ENCODE data around the gene HOXB13.

HOXB13 gene

GRCh38 chr17:48732688-48733629, 4.4 kb upstream of the HOXB13 start:
- TF ChIP-seq CTCF (IDR thresholded peaks at IDR 0.05): no peak
- H3K27me3 ChIP-seq: peaks cover 0 to 98% of the 10 kb centered on the region in 2 donors
- intact Hi-C loops (cut with DNase I; ENCODE audit: low total_unique reads): no loop called here
- no peak overlapping the region for H3K27ac ChIP-seq
- no peak overlapping the region for H3K4me3 ChIP-seq
- peaks cover 0 to 27% (median 15%) of the 10 kb centered on the region in 4 donors for H3K4me1 ChIP-seq
- H3K9me3 ChIP-seq: no peaks in the 10 kb centered on the region
- H3K36me3 ChIP-seq: no peaks in the 10 kb centered on the region
- DNase-seq: peak in 1 of 2 donors; percentile 53

DNA sequence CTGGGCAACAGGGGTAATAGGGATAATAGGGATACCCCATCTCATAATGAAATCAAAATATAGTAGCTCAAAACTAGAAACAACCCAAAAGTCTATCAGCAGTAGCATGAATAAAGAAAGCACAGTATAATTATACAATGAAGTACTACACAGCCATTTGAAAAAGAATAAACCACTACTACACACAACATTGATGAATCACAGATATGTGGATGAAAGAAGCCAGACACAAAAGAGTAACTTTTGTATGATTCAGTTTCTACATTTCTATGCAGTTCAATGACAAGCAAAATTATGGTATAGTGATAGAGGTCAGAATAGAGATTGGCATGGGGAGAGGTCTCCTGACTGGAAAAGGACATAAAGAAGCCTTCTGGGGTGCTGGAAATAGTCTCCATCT, 2.8 kb upstream of the HOXB13 start:
- no peak for TF ChIP-seq CTCF (IDR thresholded peaks at IDR 0.05)
- Histone ChIP-seq H3K4me3 (no peak overlapping the region), H3K27me3 (peaks cover 2 to 100% of the 10 kb centered on the region in 2 donors), H3K36me3 (no peaks in the 10 kb centered on the region), H3K27ac (no peak overlapping the region), H3K9me3 (no peaks in the 10 kb centered on the region), H3K4me1 (peaks cover 0 to 27% (median 15%) of the 10 kb centered on the region in 4 donors)
- intact Hi-C loops (cut with DNase I; ENCODE audit: low total_unique reads): no loop called here
- no peak for DNase-seq

- Histone ChIP-seq H3K27me3 (peaks cover 2 to 100% of the 10 kb centered on the region in 2 donors), H3K4me3 (no peak overlapping the region), H3K4me1 (peaks cover 0 to 31% (median 16%) of the 10 kb centered on the region in 4 donors), H3K27ac (no peak overlapping the region), H3K9me3 (no peaks in the 10 kb centered on the region), H3K36me3 (no peaks in the 10 kb centered on the region)
- no peak for TF ChIP-seq CTCF (IDR thresholded peaks at IDR 0.05)
- DNase-seq: no peak
- intact Hi-C loops (cut with DNase I; ENCODE audit: low total_unique reads): no loop called here
These were observed 1.6 kb upstream of the HOXB13 start for GRCh38 chr17:48730240-48730550.

DNA sequence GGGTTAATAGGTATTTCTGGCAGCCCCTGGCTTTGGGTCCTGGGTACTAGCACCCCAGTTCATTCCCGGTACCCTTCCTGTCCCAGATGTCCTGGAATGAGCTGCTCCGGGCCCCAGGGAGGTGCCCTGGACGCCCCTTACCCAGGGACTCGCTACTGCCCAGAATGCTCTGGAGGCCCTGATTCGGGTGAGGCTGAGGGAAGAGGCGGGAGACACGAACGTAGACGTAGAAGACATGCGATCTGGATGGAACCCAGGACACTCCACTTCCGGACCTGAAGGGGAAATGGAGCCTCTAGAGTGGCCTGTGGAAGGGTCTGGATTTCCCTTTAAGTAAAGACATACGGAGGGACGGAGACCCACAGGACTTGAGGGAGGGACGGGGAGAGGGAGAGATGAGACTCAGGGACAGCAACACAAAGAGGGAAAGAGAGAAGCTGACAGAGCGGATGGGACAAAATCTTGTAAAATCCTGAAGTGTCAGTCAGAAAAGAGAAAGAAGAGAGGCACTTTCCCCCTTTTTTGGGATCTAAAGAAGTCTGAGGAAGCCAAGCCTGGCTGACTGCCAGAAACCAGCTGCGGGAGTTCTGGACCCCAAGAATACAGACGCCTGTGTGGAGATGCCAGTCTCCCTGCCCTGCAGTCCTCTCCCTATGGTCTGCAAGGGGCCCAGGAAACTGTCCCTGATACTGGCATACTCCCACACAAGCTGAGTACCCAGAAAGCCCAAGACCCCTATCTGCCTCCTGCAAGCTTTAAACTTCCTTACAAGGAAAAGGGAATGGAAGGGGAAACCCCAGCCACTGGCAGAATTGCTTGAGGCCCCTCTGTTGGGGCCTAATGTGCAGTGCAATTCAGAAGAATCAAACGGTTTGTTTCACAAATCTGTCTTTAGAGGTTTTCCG, 1.0 kb upstream of the HOXB13 start:
- H3K27ac ChIP-seq: no peak overlapping the region
- H3K4me1 ChIP-seq: peaks cover 0 to 37% (median 21%) of the 10 kb centered on the region in 4 donors
- H3K4me3 ChIP-seq: no peak overlapping the region
- H3K36me3 ChIP-seq: no peaks in the 10 kb centered on the region
- intact Hi-C loops (cut with DNase I; ENCODE audit: low total_unique reads): loop anchor here (5.0 to 10.0 kb wide), 2 partner anchors 63 to 155 kb away; no protein-coding TSS in a partner anchor
- no peak for TF ChIP-seq CTCF (IDR thresholded peaks at IDR 0.05)
- no peaks in the 10 kb centered on the region for H3K9me3 ChIP-seq
- peaks cover 6 to 100% of the 10 kb centered on the region in 2 donors for H3K27me3 ChIP-seq
- DNase-seq: no peak

- H3K27ac ChIP-seq: no peak overlapping the region
- no peak overlapping the region for H3K4me3 ChIP-seq
- DNase-seq: no peak
- TF ChIP-seq CTCF (IDR thresholded peaks at IDR 0.05): no peak
- peaks cover 0 to 38% (median 27%) of the 10 kb centered on the region in 4 donors for H3K4me1 ChIP-seq
- peaks cover 9 to 100% of the 10 kb centered on the region in 2 donors for H3K27me3 ChIP-seq
- intact Hi-C loops (cut with DNase I; ENCODE audit: low total_unique reads): loop anchor here (5.0 to 10.0 kb wide), 2 partner anchors 65 to 157 kb away; no protein-coding TSS in a partner anchor
- no peaks in the 10 kb centered on the region for H3K9me3 ChIP-seq
- no peaks in the 10 kb centered on the region for H3K36me3 ChIP-seq
These were observed 955 bp downstream of the HOXB13 start for GRCh38 chr17:48727415-48728175.

Data from tibial artery (tissue), 4 donors.